ENCODE measurements around the gene XXYLT1. TPM values are rescaled to one million over a fixed set of nuclear protein-coding genes. Genes with fewer than 3 reads are reported as not detected.

The XXYLT1 gene
- total and polyA plus RNA-seq, 9 of the 15 experiments (the other 6 are each of a cell fraction or from before 2014, with no cell fraction given) = 1.9 to 18.9 (median 15.0) TPM

GRCh38 chr3:195181741-195182469, 89.1 kb downstream of the XXYLT1 start (continued):
- peak; percentile 30; the same call in 1 of the 2 replicates for TF ChIP-seq AFF4 (CRISPR knock-in tag; IDR thresholded peaks at IDR 0.05)
- TF ChIP-seq RBM39 (optimal IDR thresholded peaks at IDR 0.05; ENCODE audit: low read depth, low read length) = no peak
- 0 out of 2 replicates have a peak, but pooled peaks have one; percentile 42 for TF ChIP-seq ZBTB9 (CRISPR knock-in tag; IDR thresholded peaks at IDR 0.05)
- 0 out of 2 replicates have a peak, but pooled peaks have one; percentile 20 for TF ChIP-seq ATF3 (IDR thresholded peaks at IDR 0.05)
- TF ChIP-seq ATF3 (CRISPR knock-in tag; conservative IDR thresholded peaks at IDR 0.05) = no peak
- TF ChIP-seq SRSF3 (IDR thresholded peaks at IDR 0.05; ENCODE audit: insufficient read depth, low read length) = no peak
- TF ChIP-seq SRF (CRISPR knock-in tag; IDR thresholded peaks at IDR 0.05) = peak; percentile 28 to 74; a peak in 1 of 4 replicates
- TF ChIP-seq HBP1 (CRISPR knock-in tag; IDR thresholded peaks at IDR 0.05) = no peak
- TF ChIP-seq ETV5 (CRISPR knock-in tag; IDR thresholded peaks at IDR 0.05; ENCODE audit: low read depth) = 0 out of 2 replicates have a peak, but pooled peaks have one; percentile 41
- no peak for TF ChIP-seq JUND (IDR thresholded peaks at IDR 0.05; ENCODE audit: borderline replicate concordance, low read depth, low read length)
- TF ChIP-seq JUND (tag; IDR thresholded peaks at IDR 0.05; ENCODE audit: borderline replicate concordance, low read depth, low read length) = no peak
- TF ChIP-seq ZNF324 (CRISPR knock-in tag; IDR thresholded peaks at IDR 0.05) = 0 out of 2 replicates have a peak, but pooled peaks have one; percentile 17
- no peak for TF ChIP-seq CLOCK (CRISPR knock-in tag; IDR thresholded peaks at IDR 0.05; ENCODE audit: borderline replicate concordance)
- 0 out of 2 replicates have a peak, but pooled peaks have one; percentile 17 for TF ChIP-seq LCOR (CRISPR knock-in tag; IDR thresholded peaks at IDR 0.05)
- no peak for TF ChIP-seq PHF20 (IDR thresholded peaks at IDR 0.05; ENCODE audit: partially characterized antibody)

All from K562 (cell line).